Measurements from ENCODE around the gene RARG. TPM values are rescaled to one million over a fixed set of nuclear protein-coding genes. Genes with fewer than 3 reads are reported as not detected.

The RARG gene
- total and polyA plus RNA-seq, 2 of the 8 experiments (the other 6 are each of a cell fraction or from before 2014, with no cell fraction given): 68.6 to 68.9 TPM

- Histone ChIP-seq H3K9me3 (ENCODE audit: insufficient read depth in 2 of 2, low read depth in 1 of 2, low read length in 1 of 2) (no peaks in the 10 kb centered on the region), H3K4ac (replicated peaks; ENCODE audit: insufficient read length, low read depth, low read length) (no peak overlapping the region), H4K91ac (replicated peaks; ENCODE audit: insufficient read length, low read length) (peak overlapping the region; percentile 34), H3K23ac (ENCODE audit: insufficient read length) (no peak overlapping the region), H3K18ac (ENCODE audit: extremely low read depth, low read length) (peak overlapping the region; percentile 40; the same call in 1 of the 2 replicates), H3K9ac (replicated peaks in 1 of 4; ENCODE audit: extremely low read depth in 1 of 4, low read depth in 3 of 4, low read length in 3 of 4) (no peak overlapping the region), H4K20me1 (replicated peaks in 1 of 2; ENCODE audit: control insufficient read depth in 1 of 2, insufficient read depth in 2 of 2, low read length in 2 of 2) (peaks cover 2 to 4% of the 10 kb centered on the region in 2 experiments), H2BK20ac (ENCODE audit: low read length) (peak overlapping the region; percentile 88; the same call in 1 of the 2 replicates), H3K79me2 (ENCODE audit: control insufficient read depth in 1 of 2, insufficient read depth in 2 of 2, low read length in 2 of 2) (peaks cover 12 to 24% of the 10 kb centered on the region in 2 experiments), H2AFZ (ENCODE audit: low read length) (no peak overlapping the region), H3K56ac (replicated peaks; ENCODE audit: insufficient read length, low read depth, low read length) (no peak overlapping the region), H3K27ac (ENCODE audit: low read depth, low read length) (no peak overlapping the region), H3K23me2 (ENCODE audit: low read depth, low read length) (peaks cover 12% of the 10 kb centered on the region), H2BK5ac (ENCODE audit: low read depth, low read length) (peak overlapping the region; percentile 74; the same call in 1 of the 2 replicates), H2BK120ac (replicated peaks; ENCODE audit: low read depth, low read length) (no peak overlapping the region), H3K27me3 (replicated peaks in 1 of 4; ENCODE audit: control insufficient read depth in 3 of 4, extremely low read depth in 1 of 4, insufficient read depth in 3 of 4, low read length in 3 of 4) (no peaks in the 10 kb centered on the region), H3K4me1 (replicated peaks in 1 of 4; ENCODE audit: control insufficient read depth in 3 of 4, insufficient read depth in 4 of 4, low read length in 3 of 4) (peaks cover 21 to 45% (median 35%) of the 10 kb centered on the region in 4 experiments), H3K79me1 (ENCODE audit: low read depth, low read length) (peaks cover 11% of the 10 kb centered on the region), H3K36me3 (ENCODE audit: control insufficient read depth in 2 of 4, insufficient read depth in 4 of 4, low read length in 3 of 4) (peaks cover 20 to 45% (median 31%) of the 10 kb centered on the region in 4 experiments), H3K14ac (ENCODE audit: insufficient read length) (no peak overlapping the region), H2BK12ac (ENCODE audit: low read depth, low read length) (peak overlapping the region; percentile 91; the same call in 1 of the 2 replicates), H4K5ac (ENCODE audit: insufficient read length, low read depth, low read length) (no peak overlapping the region), H3K4me3 (ENCODE audit: extremely low read depth in 1 of 4, insufficient read depth in 2 of 4, low read depth in 3 of 4, low read length in 4 of 4) (no peak overlapping the region), H2BK15ac (ENCODE audit: low read length) (no peak overlapping the region), H3K4me2 (ENCODE audit: insufficient read depth in 1 of 2, low read depth in 2 of 2, low read length in 2 of 2) (no peak overlapping the region), H4K8ac (ENCODE audit: extremely low read depth, insufficient read depth, low read length) (no peak overlapping the region; the same call in 1 of the 2 replicates), H2AK5ac (ENCODE audit: low read depth, low read length) (no peak overlapping the region)
- DNase-seq (ENCODE audit: low read depth in 1 of 2, low spot score in 2 of 2) (peak in 1 of 2 experiments; percentile 96), FAIRE-seq (no peak)
- ChIA-PET POLR2A (ENCODE audit: partially characterized antibody) (interaction anchor here (0.6 to 13.6 kb wide), 15 partner anchors 14 to 249 kb away, joined by 3 to 151 read pairs (median 5); partner anchors contain the start of genes ESPL1, MYG1, PFDN5 and RARG), CTCF (ENCODE audit: partially characterized antibody) (interaction anchor here (0.7 to 22.3 kb wide), 22 partner anchors 10 to 514 kb away, joined by 3 to 654 read pairs (median 9); partner anchors contain the start of genes AAAS, CALCOCO1, CSAD and ESPL1)
- TF ChIP-seq RBBP5 (IDR thresholded peaks at IDR 0.05; ENCODE audit: borderline replicate concordance, low read depth, low read length) (no peak), CREB1 (IDR thresholded peaks at IDR 0.05) (no peak; the same call in 1 of the 2 replicates), GABPA (IDR thresholded peaks at IDR 0.05; ENCODE audit: borderline replicate concordance, insufficient read depth, low read length) (0 out of 2 replicates have a peak, but pooled peaks have one; percentile 38), SIN3A (conservative IDR thresholded peaks at IDR 0.05 in 1 of 2, IDR thresholded peaks at IDR 0.05 in 1 of 2; ENCODE audit: low read depth in 1 of 2, low read length in 2 of 2) (peak in 1 of 2 experiments; percentile 78; a peak in 2 of 4 replicates), RAD21 (IDR thresholded peaks at IDR 0.05 in 1 of 2, conservative IDR thresholded peaks at IDR 0.05 in 1 of 2; ENCODE audit: low read depth in 2 of 2, low read length in 2 of 2) (peak; percentile 98), YY1 (IDR thresholded peaks at IDR 0.05; ENCODE audit: low read depth, low read length) (peak; percentile 81), MAX (IDR thresholded peaks at IDR 0.05) (peak; percentile 62; the same call in 1 of the 2 replicates)
- TF ChIP-seq, protein P1, sequence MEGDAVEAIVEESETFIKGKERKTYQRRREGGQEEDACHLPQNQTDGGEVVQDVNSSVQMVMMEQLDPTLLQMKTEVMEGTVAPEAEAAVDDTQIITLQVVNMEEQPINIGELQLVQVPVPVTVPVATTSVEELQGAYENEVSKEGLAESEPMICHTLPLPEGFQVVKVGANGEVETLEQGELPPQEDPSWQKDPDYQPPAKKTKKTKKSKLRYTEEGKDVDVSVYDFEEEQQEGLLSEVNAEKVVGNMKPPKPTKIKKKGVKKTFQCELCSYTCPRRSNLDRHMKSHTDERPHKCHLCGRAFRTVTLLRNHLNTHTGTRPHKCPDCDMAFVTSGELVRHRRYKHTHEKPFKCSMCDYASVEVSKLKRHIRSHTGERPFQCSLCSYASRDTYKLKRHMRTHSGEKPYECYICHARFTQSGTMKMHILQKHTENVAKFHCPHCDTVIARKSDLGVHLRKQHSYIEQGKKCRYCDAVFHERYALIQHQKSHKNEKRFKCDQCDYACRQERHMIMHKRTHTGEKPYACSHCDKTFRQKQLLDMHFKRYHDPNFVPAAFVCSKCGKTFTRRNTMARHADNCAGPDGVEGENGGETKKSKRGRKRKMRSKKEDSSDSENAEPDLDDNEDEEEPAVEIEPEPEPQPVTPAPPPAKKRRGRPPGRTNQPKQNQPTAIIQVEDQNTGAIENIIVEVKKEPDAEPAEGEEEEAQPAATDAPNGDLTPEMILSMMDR (IDR thresholded peaks at IDR 0.05; ENCODE audit: control extremely low read depth in 1 of 3, insufficient read depth in 1 of 3, low read depth in 1 of 3, low read length in 3 of 3): peak in 2 of 3 experiments; percentile 96 to 97; a peak in 3 of 4 replicates
- WGBS, 2 experiments (ENCODE audit: extremely low coverage in 1 of 2, insufficient coverage in 1 of 2, insufficient read length in 1 of 2, insufficient replicate concordance in 2 of 2, low coverage in 1 of 2, low lambda C conversion rate in 2 of 2, missing lambda C conversion rate in 1 of 2): 32% methylated on average over 14 of the region's 14 CpGs; no CpG with 5 or more reads in 1 of the 2 experiments
Observed at GRCh38 chr12:53213348-53213747, 18.7 kb downstream of the RARG start.
